Measurements from ENCODE around the gene ARHGAP26. TPM values are rescaled to one million over a fixed set of nuclear protein-coding genes. Genes with fewer than 3 reads are reported as not detected.

Gene ARHGAP26
- polyA plus RNA-seq, 4 donors: 7.6 to 31.7 (median 11.5) TPM

DNA sequence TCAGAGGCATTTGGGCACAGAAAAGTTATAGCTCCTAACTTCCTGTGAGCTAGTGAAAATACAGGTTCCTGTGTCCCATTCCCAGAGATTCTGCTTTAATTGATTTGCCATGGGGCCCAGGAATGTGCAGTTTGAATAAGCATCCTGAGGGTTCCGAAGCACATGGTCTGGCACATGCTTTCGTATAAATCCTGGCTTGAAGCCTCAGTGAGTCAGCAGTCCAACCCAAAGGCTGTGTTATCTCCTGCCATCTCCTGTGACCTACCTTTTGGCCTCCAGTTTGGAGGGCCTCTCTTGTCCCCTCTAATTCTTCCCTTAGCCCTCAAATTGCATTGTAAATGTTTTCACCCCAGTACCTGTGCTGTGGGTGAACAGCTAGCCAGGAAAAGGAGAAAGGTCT is 449.5 kb downstream of the ARHGAP26 start:
- Histone ChIP-seq H3K4me1 (ENCODE audit: control insufficient read depth in 3 of 3, insufficient read depth in 2 of 3, low read depth in 1 of 3, low read length in 2 of 3) (peaks cover 3 to 38% (median 12%) of the 10 kb centered on the region in 3 donors), H3K9me3 (ENCODE audit: control insufficient read depth in 2 of 2, insufficient read depth in 1 of 2, low read depth in 1 of 2, low read length in 1 of 2) (no peaks in the 10 kb centered on the region), H3K27ac (ENCODE audit: low read depth in 1 of 3, low read length in 2 of 3) (peak overlapping the region in 1 of 3 donors; percentile 0), H3K36me3 (ENCODE audit: control insufficient read depth in 3 of 3, insufficient read depth in 2 of 3, low read depth in 1 of 3, low read length in 3 of 3) (peaks cover 0 to 27% (median 0%) of the 10 kb centered on the region in 3 donors), H3K27me3 (ENCODE audit: control insufficient read depth in 3 of 3, insufficient read depth in 3 of 3, low read length in 3 of 3) (no peaks in the 10 kb centered on the region), H3K4me3 (ENCODE audit: low read depth in 1 of 3, low read length in 3 of 3) (no peak overlapping the region)
- 51 to 83% (median 75%) methylated on average over 2 of the region's 2 CpGs for WGBS, 3 donors
- FAIRE-seq: no peak
- DNase-seq: no peak

DNA sequence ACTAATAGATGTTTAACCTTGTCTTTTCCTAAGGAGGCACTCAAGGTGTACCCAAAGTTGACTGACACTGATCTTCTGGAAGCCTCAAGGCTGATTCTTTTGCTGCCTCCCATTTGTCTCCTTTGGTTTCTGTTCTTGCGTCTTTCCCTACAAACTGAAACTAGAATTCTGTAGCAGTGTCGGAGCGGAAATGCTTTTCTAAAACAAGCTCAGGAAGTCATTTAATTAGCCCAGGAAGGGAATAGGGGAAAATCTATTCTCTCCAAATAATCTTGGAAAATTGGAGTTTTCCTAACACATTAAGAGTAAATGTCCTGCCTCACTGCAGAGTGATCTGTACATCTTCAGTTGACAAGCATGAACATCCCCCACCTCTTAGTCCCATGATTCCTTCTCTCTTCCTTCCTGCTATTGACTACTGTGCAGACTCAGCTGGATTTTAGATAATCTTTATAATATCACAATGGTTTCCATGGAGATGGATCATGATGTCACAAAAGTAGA is 450.6 kb downstream of the ARHGAP26 start:
- peak overlapping the region in 2 of 3 donors; percentile 11 to 73 for H3K27ac ChIP-seq (ENCODE audit: low read depth in 1 of 3, low read length in 2 of 3)
- no peak for FAIRE-seq

DNA sequence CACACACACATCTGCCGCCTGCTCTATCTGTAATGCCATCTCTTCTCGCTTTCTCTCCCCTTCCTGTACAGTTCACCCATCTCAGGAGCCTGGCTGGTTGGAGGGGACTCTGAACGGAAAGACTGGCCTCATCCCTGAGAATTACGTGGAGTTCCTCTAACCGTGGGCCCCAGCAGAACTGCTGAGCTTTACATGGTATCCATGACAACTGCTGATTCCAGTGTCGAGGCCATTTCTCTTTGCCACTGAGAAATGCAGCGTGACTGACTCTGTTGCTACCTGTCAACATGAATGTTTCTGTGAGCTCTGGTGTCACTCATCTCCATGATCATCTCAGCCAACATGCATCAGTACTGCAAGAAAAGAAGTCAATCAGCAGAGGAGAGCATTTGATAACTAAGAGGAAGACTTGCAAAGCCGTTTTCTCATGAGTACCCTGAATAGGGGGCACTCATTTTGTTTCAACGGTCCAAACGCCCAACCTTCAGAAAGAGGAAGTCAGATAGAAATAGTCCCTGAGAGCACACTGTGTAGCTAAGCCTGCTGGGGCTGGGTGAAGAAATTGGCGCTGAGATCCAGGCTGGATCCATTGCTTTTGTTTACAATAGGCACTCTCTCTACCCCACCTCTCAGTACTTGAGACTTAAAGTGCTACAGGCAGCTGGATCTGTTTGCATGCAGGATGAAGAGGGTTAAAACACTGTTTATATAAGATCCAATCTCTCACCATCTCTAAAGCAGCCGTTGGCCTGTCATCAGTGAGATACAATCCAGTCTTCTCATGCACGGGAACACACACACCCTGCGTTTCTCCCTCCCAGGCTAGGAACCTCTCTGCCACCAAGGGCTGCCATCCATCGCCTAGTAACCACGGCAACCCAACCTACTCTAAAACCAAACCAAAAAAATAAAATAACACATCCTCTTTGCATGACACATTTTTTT is 452.4 kb downstream of the ARHGAP26 start:
- Histone ChIP-seq H3K4me1 (ENCODE audit: control insufficient read depth in 3 of 3, insufficient read depth in 2 of 3, low read depth in 1 of 3, low read length in 2 of 3) (peaks cover 0 to 22% (median 6%) of the 10 kb centered on the region in 3 donors), H3K4me3 (ENCODE audit: low read depth in 1 of 3, low read length in 3 of 3) (no peak overlapping the region), H3K36me3 (ENCODE audit: control insufficient read depth in 3 of 3, insufficient read depth in 2 of 3, low read depth in 1 of 3, low read length in 3 of 3) (peaks cover 0 to 19% (median 0%) of the 10 kb centered on the region in 3 donors), H3K27ac (ENCODE audit: low read depth in 1 of 3, low read length in 2 of 3) (peak overlapping the region in 2 of 3 donors; percentile 13 to 24), H3K27me3 (ENCODE audit: control insufficient read depth in 3 of 3, insufficient read depth in 3 of 3, low read length in 3 of 3) (no peaks in the 10 kb centered on the region), H3K9me3 (ENCODE audit: control insufficient read depth in 2 of 2, insufficient read depth in 1 of 2, low read depth in 1 of 2, low read length in 1 of 2) (no peaks in the 10 kb centered on the region)
- 43 to 77% (median 67%) methylated on average over 16 of the region's 16 CpGs for WGBS, 3 donors
- peak in 1 of 2 donors; percentile 35 for DNase-seq
- FAIRE-seq: no peak

More for the DNA sequence above, 450.6 kb downstream of the ARHGAP26 start:
- Histone ChIP-seq H3K9me3 (ENCODE audit: control insufficient read depth in 2 of 2, insufficient read depth in 1 of 2, low read depth in 1 of 2, low read length in 1 of 2) (no peaks in the 10 kb centered on the region), H3K27me3 (ENCODE audit: control insufficient read depth in 3 of 3, insufficient read depth in 3 of 3, low read length in 3 of 3) (no peaks in the 10 kb centered on the region), H3K4me3 (ENCODE audit: low read depth in 1 of 3, low read length in 3 of 3) (no peak overlapping the region), H3K36me3 (ENCODE audit: control insufficient read depth in 3 of 3, insufficient read depth in 2 of 3, low read depth in 1 of 3, low read length in 3 of 3) (peaks cover 0 to 28% (median 0%) of the 10 kb centered on the region in 3 donors), H3K4me1 (ENCODE audit: control insufficient read depth in 3 of 3, insufficient read depth in 2 of 3, low read depth in 1 of 3, low read length in 2 of 3) (peaks cover 3 to 38% (median 12%) of the 10 kb centered on the region in 3 donors)
- DNase-seq: no peak
- WGBS, 3 donors: 49 to 90% (median 86%) methylated on average over 3 of the region's 3 CpGs

DNA sequence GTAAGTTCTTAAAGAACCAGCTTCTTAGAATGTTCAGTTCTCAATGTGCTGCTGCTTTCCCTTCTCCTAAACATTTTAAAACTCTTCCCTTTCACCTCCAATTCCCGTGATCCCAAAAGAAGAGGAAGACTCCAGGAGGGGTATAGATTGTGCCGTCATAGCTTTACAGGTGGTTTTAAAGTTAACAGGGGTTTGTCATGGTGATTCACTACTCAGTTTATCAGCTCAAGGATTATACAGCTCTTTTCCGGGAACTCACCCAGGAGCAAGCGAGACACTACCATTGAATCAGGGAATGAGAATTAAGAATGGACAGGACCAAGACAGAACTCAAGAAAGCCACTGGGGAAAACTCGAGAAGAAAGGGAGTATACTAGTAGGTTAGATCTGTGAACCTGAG is 454.5 kb downstream of the ARHGAP26 start:
- Histone ChIP-seq H3K27ac (ENCODE audit: low read depth in 1 of 3, low read length in 2 of 3) (no peak overlapping the region), H3K36me3 (ENCODE audit: control insufficient read depth in 3 of 3, insufficient read depth in 2 of 3, low read depth in 1 of 3, low read length in 3 of 3) (peaks cover 0 to 14% (median 0%) of the 10 kb centered on the region in 3 donors), H3K27me3 (ENCODE audit: control insufficient read depth in 3 of 3, insufficient read depth in 3 of 3, low read length in 3 of 3) (no peaks in the 10 kb centered on the region), H3K9me3 (ENCODE audit: control insufficient read depth in 2 of 2, insufficient read depth in 1 of 2, low read depth in 1 of 2, low read length in 1 of 2) (no peaks in the 10 kb centered on the region), H3K4me1 (ENCODE audit: control insufficient read depth in 3 of 3, insufficient read depth in 2 of 3, low read depth in 1 of 3, low read length in 2 of 3) (peaks cover 0 to 6% (median 0%) of the 10 kb centered on the region in 3 donors), H3K4me3 (ENCODE audit: low read depth in 1 of 3, low read length in 3 of 3) (no peak overlapping the region)
- 94 to 98% (median 96%) methylated on average over 5 of the region's 5 CpGs for WGBS, 3 donors
- DNase-seq: no peak
- no peak for FAIRE-seq

DNA sequence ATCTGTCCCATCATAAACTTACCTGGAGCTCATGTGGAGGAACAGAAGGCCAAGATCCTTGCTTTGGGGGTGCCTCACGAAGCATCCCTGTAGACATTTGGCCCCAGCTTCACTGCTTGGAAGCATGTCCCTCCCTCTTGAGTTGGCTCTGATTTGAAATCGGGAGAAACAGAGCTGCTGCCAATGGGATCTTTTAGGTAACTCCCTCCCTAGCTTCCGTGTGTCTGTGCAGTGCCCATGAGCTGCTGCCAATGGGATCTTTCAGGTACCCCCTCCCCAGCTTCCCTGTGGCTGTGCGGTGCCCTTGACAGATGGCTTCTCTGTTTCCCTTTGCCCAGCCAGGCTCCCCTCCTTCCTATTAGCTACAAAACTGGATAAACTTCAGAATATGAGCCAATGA is 455.3 kb downstream of the ARHGAP26 start:
- peaks cover 0 to 4% (median 0%) of the 10 kb centered on the region in 3 donors for H3K4me1 ChIP-seq (ENCODE audit: control insufficient read depth in 3 of 3, insufficient read depth in 2 of 3, low read depth in 1 of 3, low read length in 2 of 3)
- DNase-seq: no peak
- H3K27me3 ChIP-seq (ENCODE audit: control insufficient read depth in 3 of 3, insufficient read depth in 3 of 3, low read length in 3 of 3): no peaks in the 10 kb centered on the region
- no peak overlapping the region for H3K27ac ChIP-seq (ENCODE audit: low read depth in 1 of 3, low read length in 2 of 3)
- 96 to 99% (median 98%) methylated on average over 4 of the region's 4 CpGs for WGBS, 3 donors
- no peaks in the 10 kb centered on the region for H3K9me3 ChIP-seq (ENCODE audit: control insufficient read depth in 2 of 2, insufficient read depth in 1 of 2, low read depth in 1 of 2, low read length in 1 of 2)
- FAIRE-seq: no peak
- no peak overlapping the region for H3K4me3 ChIP-seq (ENCODE audit: low read depth in 1 of 3, low read length in 3 of 3)
- H3K36me3 ChIP-seq (ENCODE audit: control insufficient read depth in 3 of 3, insufficient read depth in 2 of 3, low read depth in 1 of 3, low read length in 3 of 3): peaks cover 0 to 14% (median 0%) of the 10 kb centered on the region in 3 donors

DNA sequence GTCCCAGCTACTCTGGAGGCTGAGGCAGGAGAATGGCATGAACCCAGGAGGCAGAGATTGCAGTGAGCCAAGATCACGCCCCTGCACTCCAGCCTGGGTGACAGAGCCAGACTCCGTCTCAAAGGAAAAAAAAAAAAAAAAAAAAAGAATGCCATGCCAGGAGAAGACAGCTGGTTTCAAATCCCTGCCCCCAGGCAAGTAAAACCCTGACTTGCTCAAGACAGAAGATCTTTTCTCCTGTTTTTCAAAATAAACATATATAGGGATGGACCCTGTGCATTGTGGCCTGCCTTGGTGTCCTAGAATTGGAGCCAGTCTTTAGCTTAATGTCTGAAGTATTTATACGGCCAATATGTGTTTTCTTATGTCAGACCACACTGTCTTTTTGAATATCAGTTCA is 456.2 kb downstream of the ARHGAP26 start:
- FAIRE-seq (no peak), DNase-seq (no peak)
- 75 to 79% (median 76%) methylated on average over 3 of the region's 3 CpGs for WGBS, 3 donors
- no peaks in the 10 kb centered on the region for H3K9me3 ChIP-seq (ENCODE audit: control insufficient read depth in 2 of 2, insufficient read depth in 1 of 2, low read depth in 1 of 2, low read length in 1 of 2)
- H3K4me1 ChIP-seq (ENCODE audit: control insufficient read depth in 3 of 3, insufficient read depth in 2 of 3, low read depth in 1 of 3, low read length in 2 of 3): peaks cover 0 to 4% (median 0%) of the 10 kb centered on the region in 3 donors
- H3K27ac ChIP-seq (ENCODE audit: low read depth in 1 of 3, low read length in 2 of 3): no peak overlapping the region
- no peaks in the 10 kb centered on the region for H3K27me3 ChIP-seq (ENCODE audit: control insufficient read depth in 3 of 3, insufficient read depth in 3 of 3, low read length in 3 of 3)
- peaks cover 0 to 14% (median 0%) of the 10 kb centered on the region in 3 donors for H3K36me3 ChIP-seq (ENCODE audit: control insufficient read depth in 3 of 3, insufficient read depth in 2 of 3, low read depth in 1 of 3, low read length in 3 of 3)
- H3K4me3 ChIP-seq (ENCODE audit: low read depth in 1 of 3, low read length in 3 of 3): no peak overlapping the region

DNA sequence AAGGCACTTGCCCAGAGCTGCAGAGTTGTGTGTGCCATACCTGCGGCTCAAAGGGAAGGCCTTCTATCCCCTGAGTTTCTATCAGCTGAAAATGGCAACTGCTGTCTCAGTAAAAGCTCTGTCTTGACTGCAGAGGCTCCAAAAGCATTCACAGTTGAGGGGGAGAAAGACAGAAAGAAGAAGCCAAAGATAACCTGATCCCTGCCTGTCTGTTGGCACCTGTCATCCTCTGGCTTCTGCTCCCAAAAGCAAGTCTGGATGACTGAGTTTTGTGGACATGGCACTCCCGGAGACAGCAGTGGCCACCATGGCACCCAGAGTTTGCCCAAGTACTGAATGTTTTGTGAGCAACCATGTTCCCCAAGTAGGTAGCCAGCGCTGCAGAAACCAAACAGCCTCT is 456.7 kb downstream of the ARHGAP26 start:
- WGBS, 3 donors: 96 to 100% (median 98%) methylated on average over 3 of the region's 3 CpGs
- peaks cover 0 to 14% (median 0%) of the 10 kb centered on the region in 3 donors for H3K36me3 ChIP-seq (ENCODE audit: control insufficient read depth in 3 of 3, insufficient read depth in 2 of 3, low read depth in 1 of 3, low read length in 3 of 3)
- no peaks in the 10 kb centered on the region for H3K27me3 ChIP-seq (ENCODE audit: control insufficient read depth in 3 of 3, insufficient read depth in 3 of 3, low read length in 3 of 3)
- H3K4me1 ChIP-seq (ENCODE audit: control insufficient read depth in 3 of 3, insufficient read depth in 2 of 3, low read depth in 1 of 3, low read length in 2 of 3): no peaks in the 10 kb centered on the region
- no peak overlapping the region for H3K27ac ChIP-seq (ENCODE audit: low read depth in 1 of 3, low read length in 2 of 3)
- DNase-seq: no peak
- H3K4me3 ChIP-seq (ENCODE audit: low read depth in 1 of 3, low read length in 3 of 3): no peak overlapping the region
- no peaks in the 10 kb centered on the region for H3K9me3 ChIP-seq (ENCODE audit: control insufficient read depth in 2 of 2, insufficient read depth in 1 of 2, low read depth in 1 of 2, low read length in 1 of 2)
- no peak for FAIRE-seq

DNA sequence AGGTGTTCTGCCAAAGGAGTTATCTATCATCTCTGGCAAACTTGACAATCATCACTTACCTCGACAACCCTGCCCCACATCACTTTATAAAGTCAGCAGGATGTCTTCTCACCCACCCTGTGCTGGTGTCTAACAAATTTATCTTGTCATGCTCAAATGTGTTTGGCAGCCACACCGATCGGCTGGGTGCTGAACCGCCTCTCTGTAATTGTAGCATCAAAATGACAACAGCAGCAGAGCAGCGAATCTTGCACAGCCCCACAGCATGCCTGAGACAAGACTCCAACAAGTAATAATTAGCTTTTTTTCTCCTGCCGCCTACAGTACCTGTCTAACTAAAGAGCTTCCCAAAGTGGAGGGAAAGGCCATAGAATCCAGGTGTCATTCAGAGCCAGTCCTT is 457.1 kb downstream of the ARHGAP26 start:
- H3K9me3 ChIP-seq (ENCODE audit: control insufficient read depth in 2 of 2, insufficient read depth in 1 of 2, low read depth in 1 of 2, low read length in 1 of 2): no peaks in the 10 kb centered on the region
- 92 to 94% (median 94%) methylated on average over 6 of the region's 6 CpGs for WGBS, 3 donors
- H3K4me1 ChIP-seq (ENCODE audit: control insufficient read depth in 3 of 3, insufficient read depth in 2 of 3, low read depth in 1 of 3, low read length in 2 of 3): no peaks in the 10 kb centered on the region
- H3K27me3 ChIP-seq (ENCODE audit: control insufficient read depth in 3 of 3, insufficient read depth in 3 of 3, low read length in 3 of 3): no peaks in the 10 kb centered on the region
- H3K4me3 ChIP-seq (ENCODE audit: low read depth in 1 of 3, low read length in 3 of 3): no peak overlapping the region
- no peak for FAIRE-seq
- no peak overlapping the region for H3K27ac ChIP-seq (ENCODE audit: low read depth in 1 of 3, low read length in 2 of 3)
- DNase-seq: no peak
- H3K36me3 ChIP-seq (ENCODE audit: control insufficient read depth in 3 of 3, insufficient read depth in 2 of 3, low read depth in 1 of 3, low read length in 3 of 3): peaks cover 0 to 14% (median 0%) of the 10 kb centered on the region in 3 donors
